ENCODE data around the gene AGBL1. TPM values are rescaled to one million over a fixed set of nuclear protein-coding genes. Genes with fewer than 3 reads are reported as not detected.

AGBL1 gene
- total RNA-seq, 1 experiment from 2014 or later: not detected

DNA sequence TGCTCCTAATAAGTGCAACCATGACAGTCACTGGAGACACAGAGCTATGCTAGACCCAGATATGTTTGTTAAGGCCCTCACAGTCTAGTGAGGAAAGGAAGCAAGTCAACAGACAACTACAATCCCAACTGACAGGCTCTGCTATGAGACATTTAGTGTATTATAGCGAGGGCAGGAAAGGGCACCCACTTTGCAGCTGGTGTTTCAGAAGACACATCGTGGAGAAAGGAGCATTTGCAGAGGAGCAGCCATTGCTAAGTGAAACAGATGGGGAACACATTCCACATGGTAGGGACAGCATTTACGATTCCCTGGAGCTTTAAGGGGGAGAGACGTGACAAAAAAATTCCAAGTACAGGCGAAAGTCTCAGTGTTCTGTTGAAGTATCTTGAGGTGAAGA is 685.6 kb downstream of the AGBL1 start:
- no peaks in the 10 kb centered on the region for H3K9me3 Mint-ChIP-seq

More for the DNA sequence above, 685.6 kb downstream of the AGBL1 start:
- no peaks in the 10 kb centered on the region for H3K36me3 Mint-ChIP-seq (ENCODE audit: insufficient read depth in 1 of 3, low read depth in 3 of 3)
- Histone ChIP-seq H3K27ac (ENCODE audit: insufficient read length, low read depth, low read length) (no peak overlapping the region), H3T11ph (ENCODE audit: low read length) (no peak overlapping the region), H2BK20ac (ENCODE audit: low read depth, low read length, poor library complexity, severe bottlenecking) (no peak overlapping the region), H4K20me1 (ENCODE audit: control insufficient read depth, insufficient read depth, insufficient read length) (no peaks in the 10 kb centered on the region), H3K23me2 (ENCODE audit: insufficient read length, low read depth, low read length, poor library complexity, severe bottlenecking) (no peaks in the 10 kb centered on the region), H2AFZ (ENCODE audit: low read length) (no peak overlapping the region), H3K23ac (ENCODE audit: insufficient read length, low read depth, low read length) (no peak overlapping the region), H4K5ac (ENCODE audit: insufficient read length, low read depth, low read length) (no peak overlapping the region), H4K8ac (replicated peaks; ENCODE audit: insufficient read length, low read depth, low read length) (no peak overlapping the region), H3K79me1 (ENCODE audit: insufficient read depth, low read depth, low read length, poor library complexity, severe bottlenecking) (no peaks in the 10 kb centered on the region), H2BK5ac (ENCODE audit: insufficient read length, low read length) (no peak overlapping the region), H3K14ac (ENCODE audit: insufficient read depth, low read length) (no peak overlapping the region), H2BK15ac (ENCODE audit: low read depth, low read length) (no peak overlapping the region), H3K79me2 (ENCODE audit: insufficient read depth, low read length) (no peaks in the 10 kb centered on the region), H3K4ac (ENCODE audit: low read depth, low read length) (no peak overlapping the region), H3K27me3 (ENCODE audit: insufficient read depth, low read length) (no peaks in the 10 kb centered on the region; the same call in 1 of the 2 replicates), H2AK5ac (ENCODE audit: insufficient read length, low read length) (no peak overlapping the region), H3K56ac (ENCODE audit: insufficient read length, low read depth, low read length) (no peak overlapping the region), H3K9me3 (ENCODE audit: control insufficient read depth, low read depth, low read length) (no peaks in the 10 kb centered on the region), H2BK12ac (ENCODE audit: insufficient read length, low read depth, low read length) (no peak overlapping the region), H2BK120ac (ENCODE audit: low read depth, low read length, poor library complexity, severe bottlenecking) (no peak overlapping the region), H3K4me1 (ENCODE audit: insufficient read depth, low read length) (no peaks in the 10 kb centered on the region), H3K9ac (ENCODE audit: extremely low read depth, insufficient read length, low read length) (no peak overlapping the region), H3K4me2 (ENCODE audit: insufficient read depth, insufficient read length, low read length) (no peak overlapping the region), H4K91ac (ENCODE audit: insufficient read length, low read depth, low read length) (no peak overlapping the region), H3K18ac (ENCODE audit: insufficient read length, low read depth, low read length) (no peak overlapping the region)
- no peaks in the 10 kb centered on the region for H3K4me1 Mint-ChIP-seq
- TF ChIP-seq, protein P1, sequence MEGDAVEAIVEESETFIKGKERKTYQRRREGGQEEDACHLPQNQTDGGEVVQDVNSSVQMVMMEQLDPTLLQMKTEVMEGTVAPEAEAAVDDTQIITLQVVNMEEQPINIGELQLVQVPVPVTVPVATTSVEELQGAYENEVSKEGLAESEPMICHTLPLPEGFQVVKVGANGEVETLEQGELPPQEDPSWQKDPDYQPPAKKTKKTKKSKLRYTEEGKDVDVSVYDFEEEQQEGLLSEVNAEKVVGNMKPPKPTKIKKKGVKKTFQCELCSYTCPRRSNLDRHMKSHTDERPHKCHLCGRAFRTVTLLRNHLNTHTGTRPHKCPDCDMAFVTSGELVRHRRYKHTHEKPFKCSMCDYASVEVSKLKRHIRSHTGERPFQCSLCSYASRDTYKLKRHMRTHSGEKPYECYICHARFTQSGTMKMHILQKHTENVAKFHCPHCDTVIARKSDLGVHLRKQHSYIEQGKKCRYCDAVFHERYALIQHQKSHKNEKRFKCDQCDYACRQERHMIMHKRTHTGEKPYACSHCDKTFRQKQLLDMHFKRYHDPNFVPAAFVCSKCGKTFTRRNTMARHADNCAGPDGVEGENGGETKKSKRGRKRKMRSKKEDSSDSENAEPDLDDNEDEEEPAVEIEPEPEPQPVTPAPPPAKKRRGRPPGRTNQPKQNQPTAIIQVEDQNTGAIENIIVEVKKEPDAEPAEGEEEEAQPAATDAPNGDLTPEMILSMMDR (conservative IDR thresholded peaks at IDR 0.05): no peak
- no CpG with 5 or more reads among the region's 5 CpGs for WGBS (ENCODE audit: extremely low coverage, insufficient read length, low lambda C conversion rate)
- no peaks in the 10 kb centered on the region for H3K27me3 Mint-ChIP-seq (ENCODE audit: low read depth)
- H3K4me3 Mint-ChIP-seq: no peak overlapping the region
- no peak overlapping the region for H3K27ac Mint-ChIP-seq
- DNase-seq: no peak

Measured in H9 (cell line).